ENCODE results near the gene ASTE1.
"Not testable (repeated sequence)": the region's sequence is repeated elsewhere in the genome, so short reads cannot be mapped to it uniquely, and the experiment has no call there.

ASTE1 gene

DNA sequence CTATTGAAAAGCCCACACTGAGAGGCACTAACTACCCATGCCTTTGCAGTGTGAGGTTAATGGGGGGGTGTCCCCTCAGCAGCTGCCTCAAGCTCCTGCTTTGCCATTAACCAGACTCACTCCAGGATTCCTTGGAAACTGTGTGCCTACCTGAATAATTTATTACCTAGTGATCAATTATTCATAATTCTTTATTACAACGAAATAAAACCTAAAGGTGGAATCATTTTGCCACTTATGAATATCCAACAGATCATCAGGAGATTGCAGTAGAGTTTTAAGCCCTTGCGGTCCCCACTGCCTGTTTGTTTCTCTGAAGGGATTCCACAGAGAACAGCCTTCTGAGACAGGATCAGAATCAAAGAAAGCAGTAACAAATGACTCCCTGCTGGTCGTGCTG, 23.4 kb upstream of the ASTE1 start:
- DNase-seq (ENCODE audit: low read depth in 2 of 2) = no peak
- no peak for TF ChIP-seq CTCF (IDR thresholded peaks at IDR 0.05; ENCODE audit: low read depth, low read length)
- no peak overlapping the region for H3K4me3 ChIP-seq (replicated peaks in 1 of 2; ENCODE audit: low read depth in 2 of 2, low read length in 2 of 2)

DNA sequence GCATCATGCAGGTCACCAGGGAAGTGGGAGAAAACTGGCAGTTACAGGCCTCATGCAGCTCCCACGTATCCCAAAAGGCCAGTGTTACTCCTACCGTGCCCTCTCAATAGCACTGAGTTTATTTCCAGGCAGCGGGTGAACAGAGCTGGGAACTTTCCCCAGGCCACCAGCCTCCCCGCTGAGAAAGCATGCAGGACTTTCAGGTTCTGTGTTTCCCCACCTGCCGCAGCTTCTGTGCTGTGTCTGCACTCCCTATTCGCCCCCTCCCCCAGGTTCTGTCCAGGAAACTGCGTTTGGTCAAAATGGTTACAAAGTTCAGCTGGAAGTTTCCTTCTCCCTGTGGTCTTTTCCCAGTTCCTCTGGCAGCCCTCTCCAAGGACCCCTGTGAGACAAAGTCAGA, 21.4 kb upstream of the ASTE1 start:
- no peak for DNase-seq (ENCODE audit: low read depth in 2 of 2)
- TF ChIP-seq CTCF (IDR thresholded peaks at IDR 0.05; ENCODE audit: low read depth, low read length) = no peak
- H3K4me3 ChIP-seq (replicated peaks in 1 of 2; ENCODE audit: low read depth in 2 of 2, low read length in 2 of 2) = no peak overlapping the region

DNA sequence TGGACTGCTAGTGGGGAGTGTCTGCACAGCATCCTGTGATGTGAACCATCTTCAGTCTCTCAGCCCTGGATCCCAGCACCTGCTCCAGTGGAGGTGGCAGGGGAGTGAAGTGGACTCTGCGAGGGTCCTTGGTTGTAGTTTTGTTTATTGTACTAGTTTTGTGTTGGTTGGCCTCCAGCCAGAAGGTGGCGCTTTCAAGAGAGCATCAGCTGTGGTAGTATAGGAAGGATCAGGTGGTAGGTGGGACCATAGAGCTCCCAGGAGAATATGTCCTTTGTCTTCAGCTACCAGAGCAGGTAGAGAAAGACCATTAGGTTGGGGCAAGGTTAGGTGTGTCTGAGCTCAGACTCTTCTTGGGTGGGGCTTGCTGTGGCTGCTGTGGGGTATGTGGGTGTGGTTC, 21.0 kb upstream of the ASTE1 start:
- no peak for TF ChIP-seq CTCF (IDR thresholded peaks at IDR 0.05; ENCODE audit: low read depth, low read length)
- no peak for DNase-seq (ENCODE audit: low read depth in 2 of 2)
- H3K4me3 ChIP-seq (replicated peaks in 1 of 2; ENCODE audit: low read depth in 2 of 2, low read length in 2 of 2) = no peak overlapping the region

- H3K4me3 ChIP-seq (replicated peaks in 1 of 2; ENCODE audit: low read depth in 2 of 2, low read length in 2 of 2); DNase-seq (ENCODE audit: low read depth in 2 of 2): not testable (repeated sequence)
Measured at GRCh38 chr3:131042271-131042985, 15.8 kb upstream of the ASTE1 start.

DNA sequence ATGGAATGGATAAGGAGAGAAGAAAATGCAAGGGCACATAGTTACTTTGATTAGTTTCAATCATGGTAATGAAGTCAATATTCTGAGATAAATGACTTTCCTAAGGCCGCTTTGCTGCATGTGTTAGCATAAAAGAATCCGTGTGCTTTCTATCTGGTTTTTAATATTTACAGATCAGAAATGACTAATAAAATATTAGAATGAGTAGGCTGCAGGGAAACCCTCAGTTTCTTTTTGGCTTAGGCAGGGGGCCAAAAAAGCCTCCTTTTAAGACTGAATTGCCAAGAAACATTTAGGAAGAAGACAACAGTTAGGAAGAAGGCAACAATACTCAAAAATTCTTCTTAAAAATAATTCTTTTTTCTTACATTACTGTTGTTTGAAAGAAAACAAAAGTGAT, 11.7 kb upstream of the ASTE1 start:
- peak; percentile 47 to 49 for DNase-seq (ENCODE audit: low read depth in 2 of 2)
- no peak overlapping the region for H3K4me3 ChIP-seq (replicated peaks in 1 of 2; ENCODE audit: low read depth in 2 of 2, low read length in 2 of 2)
- TF ChIP-seq CTCF (IDR thresholded peaks at IDR 0.05; ENCODE audit: low read depth, low read length) = no peak

DNA sequence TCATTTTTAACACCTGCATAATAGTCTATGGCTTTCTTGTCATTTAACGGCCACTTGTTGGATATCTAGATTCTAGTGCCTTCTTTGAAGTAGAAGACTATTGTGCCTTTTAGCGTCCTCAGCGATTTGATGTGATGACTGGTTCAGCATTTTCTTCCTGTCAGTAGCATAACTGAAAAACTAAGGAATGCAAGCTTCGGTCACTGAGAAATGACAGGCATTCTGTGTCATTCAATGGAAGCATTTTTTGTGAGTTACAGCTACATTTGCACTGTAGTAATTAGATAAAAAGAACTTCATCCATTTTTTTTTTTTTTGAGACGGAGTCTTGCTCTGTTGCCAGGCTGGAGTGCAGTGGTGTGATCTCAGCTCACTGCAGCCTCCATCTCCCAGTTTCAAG, 10.4 kb upstream of the ASTE1 start:
- TF ChIP-seq CTCF (IDR thresholded peaks at IDR 0.05; ENCODE audit: low read depth, low read length) = no peak
- peak; percentile 27 to 48 for DNase-seq (ENCODE audit: low read depth in 2 of 2)
- H3K4me3 ChIP-seq (replicated peaks in 1 of 2; ENCODE audit: low read depth in 2 of 2, low read length in 2 of 2) = no peak overlapping the region

DNA sequence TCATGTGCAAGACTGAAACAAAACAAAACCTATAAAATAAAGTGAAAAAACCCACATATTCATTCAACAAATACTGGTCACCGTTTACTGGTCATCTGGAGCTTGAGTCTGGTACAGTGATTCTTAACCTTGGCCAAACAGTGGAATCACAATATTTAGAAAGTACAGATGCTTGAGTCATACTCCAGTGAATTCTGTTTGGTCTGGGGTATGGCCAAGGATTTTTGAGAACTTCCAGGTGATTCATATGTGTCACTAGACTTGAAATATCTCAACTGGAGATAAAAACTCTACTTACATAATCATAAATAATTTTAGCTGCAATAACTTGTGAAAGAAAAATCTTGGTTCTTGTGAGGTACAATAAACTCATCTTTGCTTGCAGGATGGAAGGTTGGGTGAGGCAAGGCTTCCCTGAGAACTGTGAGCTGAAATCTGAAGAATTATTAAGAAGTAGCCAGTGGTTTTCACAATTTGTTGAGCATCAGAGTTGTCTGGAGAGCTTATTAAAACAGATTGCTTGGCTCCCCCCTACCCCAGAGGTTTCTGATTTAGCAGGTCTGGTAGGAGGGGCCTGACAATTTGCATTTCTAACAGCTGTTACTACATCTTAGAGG, 9.7 kb upstream of the ASTE1 start:
- no peak for TF ChIP-seq CTCF (IDR thresholded peaks at IDR 0.05; ENCODE audit: low read depth, low read length)
- H3K4me3 ChIP-seq (replicated peaks in 1 of 2; ENCODE audit: low read depth in 2 of 2, low read length in 2 of 2) = no peak overlapping the region
- DNase-seq (ENCODE audit: low read depth in 2 of 2) = peak; percentile 59 to 91

Measured in cardiac fibroblast (primary cell).